ENCODE data around the gene TMEM179B.
"Not testable (repeated sequence)": the region's sequence is repeated elsewhere in the genome, so short reads cannot be mapped to it uniquely, and the experiment has no call there.

TMEM179B gene, protein sequence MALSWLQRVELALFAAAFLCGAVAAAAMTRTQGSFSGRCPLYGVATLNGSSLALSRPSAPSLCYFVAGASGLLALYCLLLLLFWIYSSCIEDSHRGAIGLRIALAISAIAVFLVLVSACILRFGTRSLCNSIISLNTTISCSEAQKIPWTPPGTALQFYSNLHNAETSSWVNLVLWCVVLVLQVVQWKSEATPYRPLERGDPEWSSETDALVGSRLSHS

DNA sequence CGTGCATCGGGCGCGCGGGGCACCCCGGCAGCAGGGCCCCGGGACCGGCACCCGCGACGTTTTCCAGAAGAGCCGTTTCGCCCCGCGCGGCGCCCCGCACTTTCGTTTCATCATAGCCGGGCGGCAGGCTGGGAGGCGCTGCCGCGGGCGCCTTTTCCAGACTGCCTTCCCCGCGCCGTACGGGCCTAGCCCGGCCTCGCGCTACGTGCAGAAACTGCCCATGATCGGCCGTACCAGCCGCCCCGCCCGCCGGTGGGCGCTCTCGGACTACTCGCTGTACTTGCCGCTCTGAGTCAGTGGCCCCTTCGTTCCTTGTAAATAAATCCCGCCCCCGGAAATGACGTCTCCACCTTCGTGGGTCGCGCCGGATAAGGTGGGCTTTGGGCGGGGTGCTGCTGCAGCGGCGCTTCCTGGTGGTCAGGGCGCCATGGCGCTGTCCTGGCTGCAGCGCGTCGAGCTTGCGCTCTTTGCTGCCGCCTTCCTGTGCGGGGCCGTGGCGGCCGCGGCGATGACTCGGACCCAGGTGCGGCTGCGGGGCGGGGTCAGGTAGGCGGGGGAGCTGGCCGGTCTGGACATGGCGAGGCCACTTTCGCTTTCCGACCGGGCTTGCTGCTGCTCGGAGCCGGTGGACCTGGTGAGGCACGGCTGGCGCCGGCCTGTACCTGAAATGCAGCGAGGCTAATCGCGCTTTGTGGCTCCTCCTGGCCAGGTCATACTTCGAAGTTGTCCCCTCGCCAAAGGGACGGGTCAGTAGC, at the start of gene TMEM179B:
TSS of gene TMEM179B (plus strand) at position 398 of the 755 bp plus-strand sequence. CDS start at position 428, 30 bp downstream.
- peak; percentile 90 for DNase-seq

- DNase-seq, result no peak
Measured at GRCh38 chr11:62747475-62748160, 39.6 kb upstream of the TMEM179B start.

- not testable (repeated sequence) for DNase-seq
Measured at GRCh38 chr11:62749931-62750330, 37.3 kb upstream of the TMEM179B start.

DNA sequence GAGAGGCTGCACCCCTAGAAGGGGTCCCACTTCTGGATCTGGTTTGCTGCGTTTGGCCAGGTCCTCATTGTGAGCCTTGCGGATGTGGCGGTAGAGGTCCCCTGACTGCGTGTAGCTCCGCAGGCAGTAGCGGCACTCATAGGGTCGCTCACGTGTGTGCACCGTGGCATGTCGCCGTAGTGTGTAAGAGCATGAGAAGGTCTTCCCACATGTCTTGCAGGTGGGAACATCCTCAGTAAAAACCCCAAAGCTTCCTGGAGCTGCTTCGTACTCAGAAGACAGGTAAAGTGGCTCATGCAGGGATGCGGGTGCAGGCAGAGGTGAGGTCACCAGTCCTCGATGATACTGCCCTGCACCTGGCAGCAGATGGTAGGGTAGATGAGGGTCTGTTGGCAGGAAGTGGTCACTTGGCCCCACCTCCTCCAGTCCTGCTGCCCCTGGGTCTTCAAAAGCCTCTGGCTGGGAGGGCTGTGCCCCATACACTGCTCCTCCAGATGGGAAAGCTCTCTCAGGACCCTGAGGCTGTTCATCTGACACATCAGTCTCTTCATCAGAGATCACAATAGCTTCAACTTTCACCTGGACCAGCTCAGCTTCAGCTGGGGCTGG, 34.9 kb upstream of the TMEM179B start:
- no peak for DNase-seq

- DNase-seq, result no peak
Measured at GRCh38 chr11:62752994-62753735, 34.0 kb upstream of the TMEM179B start.

- peak; percentile 83 for DNase-seq
Measured at GRCh38 chr11:62753736-62754603, 33.2 kb upstream of the TMEM179B start, which contains the start of gene ZBTB3. Gene ZBTB3, minus strand, starts transcription at chr11:62754160. Its CDS starts 496 bp downstream, at chr11:62753664.

GRCh38 chr11:62755086-62755615, 32.1 kb upstream of the TMEM179B start:
- no peak for DNase-seq

- no peak for DNase-seq
Measured at GRCh38 chr11:62757846-62758788, 29.1 kb upstream of the TMEM179B start.

GRCh38 chr11:62760867-62761227, 26.4 kb upstream of the TMEM179B start:
- not testable (repeated sequence) for DNase-seq

- no peak for DNase-seq
Measured at GRCh38 chr11:62770778-62771143, 16.4 kb upstream of the TMEM179B start.

GRCh38 chr11:62771144-62772021, 15.8 kb upstream of the TMEM179B start, which contains the start of gene TAF6L:
Gene TAF6L, plus strand, starts transcription at chr11:62771396. Its CDS starts 4,388 bp downstream, at chr11:62775784.
- DNase-seq, result peak; percentile 88

DNA sequence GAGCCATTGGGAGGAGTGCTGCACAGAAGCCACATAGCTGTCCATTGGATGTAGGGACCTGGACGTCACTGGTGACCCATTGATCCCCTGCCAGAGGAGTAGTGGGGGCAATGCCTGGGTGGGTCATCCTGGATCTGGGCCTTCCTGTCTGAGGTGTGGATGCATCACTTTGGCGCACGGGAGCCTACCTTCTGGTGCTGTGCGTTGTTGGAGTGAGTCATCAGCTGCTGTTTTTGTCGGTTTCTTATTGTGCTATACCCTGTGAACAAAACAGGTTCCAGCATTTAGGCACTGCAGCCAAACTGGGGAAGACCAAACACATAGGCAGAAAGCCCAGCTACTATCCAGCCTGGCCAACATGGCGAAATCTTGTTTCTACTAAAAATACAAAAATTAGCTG, 12.8 kb upstream of the TMEM179B start:
- no peak for DNase-seq

DNA sequence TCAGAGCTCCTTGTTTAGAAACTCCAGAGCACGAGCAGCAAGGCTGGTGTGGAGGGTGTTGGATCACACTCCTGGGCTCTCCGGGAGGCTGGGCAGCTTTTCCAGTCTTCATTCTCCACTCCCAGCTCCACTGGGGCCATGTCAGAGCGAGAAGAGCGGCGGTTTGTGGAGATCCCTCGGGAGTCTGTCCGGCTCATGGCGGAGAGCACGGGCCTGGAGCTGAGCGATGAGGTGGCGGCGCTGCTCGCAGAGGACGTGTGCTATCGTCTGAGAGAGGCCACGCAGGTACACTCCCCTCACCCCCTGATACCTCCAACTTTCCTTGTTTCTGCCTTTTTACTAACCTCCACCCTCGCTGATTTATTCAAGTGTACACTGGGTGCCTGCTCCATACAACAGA, 11.6 kb upstream of the TMEM179B start:
- DNase-seq, result no peak

DNA sequence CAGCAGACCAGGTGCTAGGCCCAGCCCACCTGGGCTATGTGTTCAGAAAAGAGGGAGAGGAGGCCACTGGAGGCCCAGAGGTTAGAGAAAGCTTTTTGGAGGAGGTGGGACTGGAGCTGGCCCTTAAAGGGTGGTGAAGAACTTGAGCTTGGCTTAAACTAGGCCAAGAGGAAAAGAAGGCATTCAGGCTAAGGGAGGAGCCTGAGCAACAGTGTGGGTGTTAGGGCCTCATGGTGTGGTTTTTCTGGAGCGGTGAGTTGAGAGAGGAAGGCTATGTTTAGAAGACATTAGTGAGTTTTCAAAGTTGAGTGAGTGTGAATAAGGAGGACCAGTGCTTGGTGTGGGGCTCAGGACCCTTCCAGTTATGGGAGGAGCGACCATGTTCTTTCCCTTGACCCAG, 9.8 kb upstream of the TMEM179B start:
- no peak for DNase-seq

DNA sequence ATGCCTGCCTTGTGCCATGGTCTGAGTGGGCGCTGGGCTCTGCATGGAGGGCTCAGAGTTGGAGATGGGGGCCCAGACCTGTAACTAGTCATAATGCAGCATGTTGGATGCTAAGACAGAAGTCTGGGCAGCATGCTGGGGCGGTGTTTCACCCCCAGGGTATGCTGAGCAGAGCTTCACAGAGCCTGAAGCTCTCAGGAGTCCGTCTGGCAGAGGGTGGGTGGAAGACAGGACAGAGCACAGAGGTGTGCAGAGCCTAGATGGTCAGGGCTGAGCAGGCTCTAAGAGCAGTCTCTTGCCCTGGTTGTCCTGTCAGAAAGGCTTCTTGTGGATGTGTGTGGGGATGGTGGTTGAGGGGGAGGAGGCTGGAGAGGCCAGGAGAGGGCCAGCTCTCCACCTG, 8.8 kb upstream of the TMEM179B start:
- no peak for DNase-seq

DNA sequence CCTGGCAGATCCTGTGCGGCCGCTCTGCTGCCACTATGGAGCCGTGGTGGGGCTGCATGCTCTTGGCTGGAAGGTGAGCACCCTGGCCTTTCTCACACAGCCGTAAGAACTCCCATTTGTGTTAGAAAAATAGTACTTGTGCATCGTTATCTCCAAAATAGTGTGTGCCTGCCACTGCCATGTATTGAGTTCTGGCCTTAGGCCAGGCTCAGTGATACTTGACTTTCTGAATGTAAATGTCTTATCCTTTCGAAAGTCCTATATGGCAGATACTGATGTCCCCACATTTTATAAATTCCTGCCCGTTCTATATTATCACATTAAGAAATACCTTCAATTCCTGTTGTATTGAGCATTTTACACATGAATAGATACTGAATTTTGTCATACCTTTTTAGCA, 4.4 kb upstream of the TMEM179B start:
- no peak for DNase-seq

DNA sequence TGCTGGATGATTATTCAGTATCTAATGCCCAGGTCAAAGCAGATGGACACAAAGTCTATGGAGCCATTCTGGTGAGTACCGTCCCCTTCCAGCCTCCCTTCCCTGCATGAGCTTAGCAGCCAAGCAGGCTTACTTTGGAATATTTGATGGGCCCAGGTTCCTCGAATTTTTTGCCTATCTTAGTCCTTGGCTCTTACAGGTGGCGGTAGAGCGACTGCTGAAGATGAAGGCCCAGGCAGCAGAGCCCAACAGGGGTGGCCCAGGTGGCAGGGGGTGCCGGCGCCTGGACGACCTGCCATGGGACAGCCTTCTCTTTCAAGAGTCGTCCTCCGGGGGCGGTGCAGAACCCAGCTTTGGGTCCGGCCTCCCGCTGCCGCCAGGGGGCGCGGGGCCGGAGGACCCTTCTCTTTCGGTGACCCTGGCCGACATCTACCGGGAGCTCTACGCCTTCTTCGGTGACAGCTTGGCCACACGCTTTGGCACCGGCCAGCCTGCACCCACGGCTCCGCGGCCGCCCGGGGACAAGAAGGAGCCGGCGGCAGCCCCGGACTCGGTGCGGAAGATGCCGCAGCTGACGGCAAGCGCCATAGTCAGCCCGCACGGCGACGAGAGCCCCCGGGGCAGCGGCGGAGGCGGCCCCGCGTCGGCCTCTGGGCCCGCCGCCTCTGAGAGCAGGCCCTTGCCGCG, 741 bp upstream of the TMEM179B start:
- peak; percentile 90 for DNase-seq

- no peak for DNase-seq
Measured at GRCh38 chr11:62788991-62789390, 1.8 kb downstream of the TMEM179B start.

Data from 8988T (cell line).